CD4-positive, alpha-beta T cell treated with Interleukin-15 for 4 hours (primary cell): ENCODE results near the gene TPM4.
A peak's percentile ranks its signal among the peaks of the same experiment; 100 is the strongest.

ENCODE experiments used
- DNase-seq: peaks from one replicate; pipeline ENCODE4 v3.0.0-alpha.2; 2020; ENCODE audit warnings: low spot score

The TPM4 gene

DNA sequence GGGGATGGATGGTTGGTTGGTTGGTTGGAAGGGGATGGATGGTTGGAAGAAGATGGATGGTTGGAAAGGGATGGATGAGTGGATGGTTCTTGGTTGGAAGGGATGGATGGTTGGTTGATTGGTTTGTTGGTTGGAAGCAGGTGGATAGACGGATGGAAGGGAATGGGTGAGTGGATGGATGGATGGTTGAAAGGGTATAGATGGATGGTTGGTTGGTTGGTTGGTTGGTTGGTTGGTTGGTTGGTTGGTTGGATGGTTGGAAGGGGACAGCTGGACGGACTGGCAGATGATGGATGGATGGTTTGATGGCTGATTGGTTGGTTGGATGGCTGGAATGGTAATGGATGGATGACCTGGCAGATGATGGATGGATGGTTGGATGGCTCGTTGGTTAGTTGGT, 55.4 kb downstream of the TPM4 start:
- DNase-seq: no peak

DNA sequence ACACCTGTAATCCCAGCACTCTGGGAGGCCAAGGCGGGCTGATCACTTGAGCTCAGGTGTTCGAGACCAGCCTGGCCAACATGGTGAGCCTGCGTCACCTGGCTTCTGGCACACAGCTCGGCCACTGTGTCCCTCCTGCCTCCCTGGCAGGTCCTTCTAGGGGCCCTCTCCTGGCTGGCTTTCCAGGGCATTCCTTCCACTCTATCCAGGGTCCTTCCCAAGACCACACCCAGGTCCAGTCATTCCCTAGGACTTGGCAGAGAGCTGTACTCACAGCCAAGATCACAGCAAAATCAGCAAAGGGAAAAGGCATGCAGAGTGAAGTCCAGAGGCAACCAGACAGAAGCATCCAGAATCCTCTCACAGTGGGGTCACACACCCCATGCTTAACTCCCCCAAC, 57.5 kb downstream of the TPM4 start:
- DNase-seq: no peak

- no peak for DNase-seq
Observed at GRCh38 chr19:16134510-16134909, 58.2 kb downstream of the TPM4 start.

- DNase-seq: no peak
Observed at GRCh38 chr19:16135430-16136127, 59.3 kb downstream of the TPM4 start.

- DNase-seq: no peak
Observed at GRCh38 chr19:16136185-16136999, 60.1 kb downstream of the TPM4 start.

DNA sequence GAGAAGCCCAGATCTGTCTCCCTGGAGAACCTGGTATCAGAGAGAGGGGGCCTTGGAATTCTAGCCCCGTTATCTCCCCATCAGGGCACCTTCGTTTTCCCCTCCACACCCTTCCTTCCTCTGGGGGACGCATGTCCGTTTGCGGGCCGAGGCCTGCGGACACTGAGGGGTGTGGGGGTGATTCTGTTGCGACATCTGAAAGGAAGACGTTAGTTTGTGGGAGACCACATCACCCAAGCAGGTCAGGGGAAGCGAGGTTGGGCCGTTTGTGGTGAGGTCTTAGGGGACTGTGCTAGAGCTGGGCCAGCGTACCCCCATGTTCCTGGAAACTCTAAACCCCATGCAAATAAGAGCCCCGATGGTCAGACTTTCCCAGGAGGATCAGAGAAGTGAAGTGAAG, 63.5 kb downstream of the TPM4 start:
- no peak for DNase-seq

DNA sequence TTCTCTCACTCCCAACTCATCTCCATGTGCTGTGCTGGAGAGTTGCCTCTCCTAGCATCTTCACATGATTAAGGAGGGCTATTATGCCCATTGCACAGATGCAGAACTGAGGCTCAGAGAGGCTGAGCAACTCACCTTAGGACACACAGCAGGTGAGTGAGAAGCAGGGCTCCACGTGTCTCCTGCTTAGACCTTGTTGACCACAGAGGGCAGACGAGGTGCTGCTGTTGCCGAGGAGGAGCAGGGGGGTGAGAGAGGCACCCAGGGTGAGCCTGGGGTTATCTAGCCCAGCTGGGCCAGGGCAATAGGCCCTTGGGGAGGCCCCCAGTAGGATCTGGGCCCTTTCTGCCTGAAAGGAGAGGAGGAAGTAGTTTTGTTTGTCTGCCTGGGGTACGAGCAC, 64.7 kb downstream of the TPM4 start:
- DNase-seq: no peak

DNA sequence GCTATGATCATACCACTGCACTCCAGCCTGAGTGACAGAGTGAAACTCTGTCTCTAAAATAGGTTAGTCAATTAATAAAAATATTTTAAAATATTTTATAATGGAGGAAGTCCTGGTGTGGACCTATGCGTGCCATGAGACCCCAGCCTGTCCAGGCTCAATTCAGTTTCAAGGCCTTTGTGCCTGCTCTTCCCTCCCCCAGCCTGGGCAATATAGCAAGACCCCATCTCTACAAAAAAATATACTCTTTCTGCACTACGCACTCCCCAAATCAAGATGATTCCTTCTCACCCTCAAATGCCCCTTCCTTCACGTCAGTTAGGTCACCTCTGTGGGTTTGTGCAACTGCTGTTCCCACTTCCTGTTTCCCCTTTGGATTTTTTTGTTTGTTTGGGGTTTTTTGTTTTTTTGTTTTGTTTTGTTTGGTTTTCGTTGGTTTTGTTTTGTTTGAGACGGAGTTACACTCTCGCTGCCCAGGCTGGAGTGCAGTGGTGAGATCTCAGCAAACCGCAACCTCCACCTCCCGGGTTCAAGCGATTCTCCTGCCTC, 65.8 kb downstream of the TPM4 start:
- no peak for DNase-seq

GRCh38 chr19:16143399-16144215, 67.3 kb downstream of the TPM4 start, which contains the start of gene HSH2D:
Gene HSH2D (plus strand): TSS chr19:16143685. CDS start chr19:16148751, 5,066 bp downstream.
- DNase-seq: peak; percentile 79

- DNase-seq: no peak
Observed at GRCh38 chr19:16144216-16144581, 67.9 kb downstream of the TPM4 start.

DNA sequence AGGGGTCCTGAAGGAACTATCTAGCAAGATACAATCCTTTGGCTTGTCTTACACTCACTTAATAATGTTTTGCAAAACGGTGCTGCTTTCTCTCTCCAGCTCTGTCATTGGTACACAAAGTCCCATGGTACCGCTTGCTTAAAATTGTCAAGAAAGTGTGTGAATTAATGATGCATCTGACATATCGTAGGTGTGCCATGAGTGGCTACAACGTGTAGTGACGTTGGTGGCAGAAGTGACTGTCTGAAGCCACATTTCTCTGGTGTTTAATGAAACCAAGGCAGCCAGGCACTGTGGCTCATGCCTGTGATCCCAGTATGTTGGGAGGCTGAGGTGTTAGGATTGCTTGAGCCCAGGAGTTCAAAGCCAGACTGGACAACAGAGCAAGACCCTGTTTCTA, 69.8 kb downstream of the TPM4 start:
- DNase-seq: no peak

GRCh38 chr19:16148443-16149229, 72.3 kb downstream of the TPM4 start:
- DNase-seq: no peak
